HL-60/S4 treated with retinoic acid at 250 ng/mL for 4 days and 3 days (cell line): ENCODE results near the gene RHOB.

Source experiments
- in situ Hi-C: fragments of 300-500 bp; cut with MboI; formaldehyde crosslinking; loops from 2 replicates; pipeline ENCODE4 v1.7.0; 2022; ENCODE audit warnings: low sequenced_read_pairs

RHOB gene

DNA sequence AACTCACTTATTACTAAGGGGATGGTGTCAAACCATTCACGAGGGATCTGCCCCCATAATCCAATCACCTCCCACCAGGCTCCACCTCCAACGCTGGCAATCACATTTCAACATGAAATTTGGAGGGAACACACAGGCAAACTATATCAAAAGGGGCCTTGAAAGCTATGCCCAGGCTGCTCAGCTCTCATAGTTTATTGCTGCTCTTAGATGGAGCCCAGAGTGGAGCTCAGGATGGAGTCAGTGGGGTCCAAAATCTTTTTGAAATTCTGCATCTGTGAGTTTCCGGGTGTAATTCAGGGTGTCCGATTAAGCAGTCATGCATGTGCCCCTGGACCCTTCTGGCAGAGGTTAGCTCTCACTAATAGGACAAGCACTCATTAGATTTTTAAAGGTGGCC lies 24.3 kb downstream of the RHOB start:
- in situ Hi-C loops, result no loop called here

DNA sequence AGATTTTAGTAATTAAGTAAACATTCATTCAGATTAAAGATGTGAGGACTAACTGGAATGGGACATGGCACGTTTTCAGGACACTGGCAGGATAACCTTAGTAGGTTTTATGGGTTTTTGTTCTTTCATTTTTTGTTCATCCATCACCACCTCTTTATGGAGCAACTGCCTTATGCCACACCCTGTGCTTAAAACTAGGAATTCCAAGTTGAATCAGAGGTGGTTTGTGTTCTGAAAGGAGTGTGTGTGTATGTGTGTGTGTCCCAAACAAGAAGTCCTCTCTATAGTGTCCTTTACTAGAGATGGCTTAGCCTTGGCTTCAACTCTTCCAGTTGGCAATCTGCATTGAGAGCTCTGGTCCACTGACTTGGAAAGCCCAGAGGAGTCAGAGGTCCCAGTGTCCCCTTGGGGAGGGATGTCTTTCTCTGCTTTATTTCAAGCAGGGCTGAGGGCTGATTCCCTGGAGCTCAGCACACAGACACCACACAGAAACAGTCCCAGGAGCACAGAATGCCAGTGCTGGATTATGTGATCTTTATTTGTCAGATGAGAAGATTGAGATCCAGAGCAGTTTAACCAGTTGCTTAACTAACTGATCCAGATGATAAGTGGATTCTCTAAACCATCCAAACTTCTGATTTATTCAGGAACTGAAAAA lies 25.2 kb downstream of the RHOB start:
- in situ Hi-C loops, result no loop called here

DNA sequence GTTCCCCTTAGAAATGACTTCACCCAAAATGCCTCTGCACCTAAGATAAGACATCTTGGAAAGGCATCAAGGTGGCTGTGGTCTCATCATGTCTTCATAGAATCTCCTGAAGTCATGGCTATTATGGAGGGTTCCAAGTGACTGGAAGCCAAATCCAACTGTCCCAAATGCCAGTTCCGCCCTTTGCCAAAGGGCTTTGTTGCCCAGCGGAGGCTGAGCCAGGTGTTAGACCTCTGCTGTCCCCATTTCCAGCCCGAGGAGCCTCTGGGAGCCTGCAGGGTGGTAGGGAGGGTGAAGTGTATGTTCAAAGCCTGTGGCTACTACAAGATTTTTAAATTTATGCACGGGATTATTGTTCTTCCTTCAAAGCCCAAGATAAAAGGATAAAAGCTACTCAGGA lies 25.7 kb downstream of the RHOB start:
- in situ Hi-C loops, result no loop called here

DNA sequence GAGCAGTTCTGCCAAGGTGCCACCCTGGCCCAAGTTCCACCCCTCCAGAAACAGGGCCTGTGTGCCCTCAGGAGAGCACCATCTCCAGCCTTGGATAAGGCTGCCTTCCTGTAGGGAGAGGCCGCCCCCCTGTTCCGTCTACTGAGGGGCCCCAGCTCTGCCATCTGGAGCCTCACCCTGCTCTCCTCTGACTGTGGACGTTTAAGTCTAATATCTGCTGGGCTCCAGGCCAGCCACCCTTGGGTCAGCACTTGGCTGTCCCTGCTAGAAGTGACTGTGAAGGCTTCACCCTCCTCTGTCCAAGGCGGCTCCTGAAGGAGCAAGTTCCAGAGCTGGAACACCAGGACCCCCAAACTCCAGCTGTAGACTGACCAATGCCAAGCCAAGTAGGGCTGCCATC lies 26.3 kb downstream of the RHOB start:
- in situ Hi-C loops, result no loop called here

DNA sequence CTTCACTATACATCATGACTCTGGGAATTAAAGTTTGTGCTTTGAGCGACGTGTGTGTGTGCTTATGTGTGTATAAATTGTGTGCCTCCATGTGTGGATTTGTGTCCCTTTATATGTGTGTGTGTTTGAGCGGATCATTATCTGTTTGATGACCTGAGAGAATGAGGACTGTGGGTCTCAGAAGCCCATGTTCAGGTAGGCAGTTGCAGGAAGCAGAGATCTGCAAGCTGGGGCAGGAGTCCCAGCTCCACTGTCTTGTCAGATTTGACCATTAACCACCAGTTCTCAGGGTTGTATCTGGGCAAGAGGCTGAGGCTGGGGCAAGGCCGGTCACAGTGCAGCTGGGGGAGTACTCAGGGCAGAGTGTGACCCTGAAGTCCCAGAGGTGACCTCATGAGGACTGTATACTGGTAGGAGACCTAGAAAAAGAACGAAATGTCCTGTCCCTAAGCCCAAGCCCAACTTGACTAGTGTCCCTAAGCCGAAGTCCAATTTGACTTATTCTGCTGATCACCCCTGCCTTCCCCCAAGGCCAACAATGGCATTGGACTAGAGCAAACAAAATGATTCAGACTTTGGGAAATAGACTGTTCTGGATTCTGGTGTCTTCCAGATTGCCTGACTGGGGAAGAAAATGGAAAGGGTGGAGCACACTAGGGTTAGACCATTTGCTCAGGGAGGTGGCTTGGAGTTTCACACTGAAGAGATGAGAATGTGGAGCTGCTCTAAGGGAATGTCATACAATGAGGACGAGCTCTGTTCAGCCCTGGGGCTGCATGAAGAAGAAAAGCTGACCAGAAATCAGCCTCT lies 28.1 kb downstream of the RHOB start:
- in situ Hi-C loops, result no loop called here

DNA sequence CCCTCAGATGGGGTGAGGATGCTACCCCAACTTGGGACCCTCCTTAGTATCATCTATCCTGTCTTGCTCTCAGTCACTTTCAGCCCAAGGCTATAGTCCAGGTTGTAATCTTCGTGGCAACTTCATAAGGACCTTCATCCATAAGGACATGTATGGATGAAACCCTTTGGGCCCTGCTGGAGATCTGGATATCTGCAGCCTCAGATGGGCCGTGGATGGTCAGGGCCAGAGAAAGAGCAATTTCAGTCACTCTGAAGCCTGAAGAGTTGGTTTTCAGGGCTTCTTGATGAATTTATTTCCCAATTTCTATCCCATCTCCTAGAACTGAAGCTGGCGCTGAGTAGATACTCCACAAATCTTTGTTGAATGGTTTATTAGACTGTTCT lies 28.7 kb downstream of the RHOB start:
- in situ Hi-C loops, result no loop called here

DNA sequence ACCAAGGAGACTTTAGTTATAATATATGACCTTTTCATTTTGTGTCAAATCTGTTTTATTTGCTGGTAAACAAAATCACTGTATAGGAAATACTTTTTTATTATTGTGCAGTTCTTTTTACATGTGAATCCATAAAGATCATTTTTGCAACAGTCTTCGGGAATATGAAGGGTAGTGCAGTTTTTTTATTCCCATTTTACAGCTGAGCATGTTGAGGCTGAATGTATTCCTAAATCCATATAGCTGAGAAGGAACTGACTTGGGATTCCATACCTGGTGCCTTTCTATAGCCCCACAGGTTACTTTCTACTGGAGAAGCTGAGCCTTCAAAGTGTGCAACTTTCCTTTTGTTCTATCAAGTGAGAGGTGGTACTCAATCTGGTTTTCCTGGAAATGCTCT lies 29.6 kb downstream of the RHOB start:
- in situ Hi-C loops, result no loop called here

DNA sequence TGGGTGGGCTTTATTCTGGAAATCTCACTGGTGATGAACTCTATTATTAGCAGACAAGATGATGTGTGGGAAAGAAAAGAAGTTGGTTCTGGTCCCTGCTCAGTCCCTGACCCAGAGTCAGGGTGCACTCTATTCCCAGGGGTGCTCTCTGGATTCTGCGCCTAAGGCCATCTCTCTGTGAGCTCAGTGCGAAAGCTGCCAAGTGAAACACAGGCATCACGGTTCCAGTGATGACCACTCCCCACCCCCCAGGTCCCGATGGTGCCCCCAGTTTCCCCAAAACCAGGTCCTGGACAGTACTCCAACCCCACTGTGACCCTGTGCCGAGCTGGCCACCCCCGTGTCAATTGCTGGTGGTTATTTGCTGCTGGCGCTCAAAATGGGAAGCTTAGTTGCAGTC lies 30.1 kb downstream of the RHOB start:
- in situ Hi-C loops, result no loop called here

DNA sequence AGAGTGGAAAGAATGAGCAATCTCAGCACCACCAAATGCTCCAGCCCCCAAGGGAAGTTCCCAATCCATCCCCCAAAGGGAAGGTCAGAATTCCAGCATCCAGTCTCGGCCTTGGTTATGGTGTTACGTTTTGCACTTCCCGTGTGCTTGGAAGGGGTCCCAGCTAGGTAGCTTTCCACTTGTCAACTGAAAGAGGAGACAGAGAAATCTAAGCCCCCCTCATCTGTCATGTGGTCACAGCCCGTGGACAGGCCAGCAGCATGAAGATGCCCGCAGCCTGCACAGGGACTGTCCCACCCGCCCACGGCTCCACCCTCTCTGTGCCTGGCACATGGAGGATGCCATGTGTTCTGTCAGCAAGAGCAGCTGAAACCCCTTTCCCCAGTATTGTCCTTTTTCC lies 32.1 kb downstream of the RHOB start:
- in situ Hi-C loops, result no loop called here

DNA sequence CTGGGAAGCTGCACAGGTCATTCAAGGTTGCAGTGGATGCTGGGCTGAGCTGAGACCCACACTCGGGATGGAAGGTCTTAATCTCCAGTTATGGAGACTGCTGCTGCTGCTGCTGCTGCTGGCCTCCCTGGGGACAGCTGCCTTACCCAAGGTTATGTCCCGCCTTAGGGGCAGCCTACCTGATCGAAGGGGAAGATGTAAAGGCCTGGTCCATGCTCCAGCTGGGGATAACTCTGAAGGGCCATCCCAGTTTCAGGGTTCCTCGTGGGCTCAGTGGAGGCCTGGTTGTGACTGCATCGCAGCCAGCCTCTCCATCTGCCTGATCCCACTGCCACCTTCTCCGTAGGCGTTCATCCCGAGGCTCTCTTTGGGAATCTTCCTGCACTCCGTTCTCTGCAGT lies 33.0 kb downstream of the RHOB start:
- in situ Hi-C loops, result no loop called here

DNA sequence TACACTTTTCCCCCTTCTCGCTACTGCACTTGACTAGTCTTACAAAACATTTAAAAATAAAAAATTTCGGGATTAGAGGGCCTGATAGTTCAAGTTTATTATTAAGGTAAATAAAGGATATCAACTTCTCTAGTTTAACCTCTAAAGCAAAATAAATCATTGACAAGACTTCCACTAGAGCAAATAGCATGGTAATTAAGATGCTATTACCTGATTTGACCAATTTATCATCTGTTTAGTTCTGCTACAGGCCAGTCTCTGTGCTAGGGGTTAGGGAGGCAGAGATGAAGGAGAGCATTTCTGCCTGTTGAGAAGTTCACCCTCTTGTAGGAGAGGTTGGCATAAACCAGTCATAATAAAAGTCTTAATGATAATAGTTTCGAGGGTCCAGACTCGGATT lies 34.0 kb downstream of the RHOB start:
- in situ Hi-C loops, result no loop called here

DNA sequence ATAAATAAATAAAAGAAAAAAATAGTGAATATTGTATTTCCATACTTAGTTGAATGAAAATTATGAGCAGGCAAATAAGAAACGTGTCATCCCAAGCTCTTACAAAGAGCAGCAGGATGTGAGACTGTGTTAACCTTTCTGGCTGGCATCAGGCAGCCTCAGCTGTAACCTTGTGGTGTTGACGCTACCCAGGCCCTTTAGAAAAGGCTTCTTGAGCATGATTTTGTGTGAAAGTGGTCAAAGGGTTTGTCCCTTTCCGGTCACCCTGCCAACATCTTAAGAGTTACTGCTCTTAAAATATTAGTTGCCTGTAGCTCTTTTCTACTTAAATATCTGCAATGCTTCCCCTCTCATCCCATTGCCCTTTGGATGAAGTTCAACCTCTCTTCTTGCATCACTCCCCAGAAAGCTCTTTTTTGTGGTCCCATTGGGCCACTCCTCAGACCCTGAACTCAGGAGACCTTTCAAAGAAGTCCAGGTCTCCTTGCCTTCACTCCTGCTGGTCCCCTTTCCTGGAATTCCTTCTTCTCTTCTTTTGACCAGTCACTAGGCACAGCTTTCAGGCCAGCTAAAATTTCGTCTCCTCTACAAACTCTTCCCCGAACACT lies 35.0 kb downstream of the RHOB start:
- in situ Hi-C loops, result no loop called here

DNA sequence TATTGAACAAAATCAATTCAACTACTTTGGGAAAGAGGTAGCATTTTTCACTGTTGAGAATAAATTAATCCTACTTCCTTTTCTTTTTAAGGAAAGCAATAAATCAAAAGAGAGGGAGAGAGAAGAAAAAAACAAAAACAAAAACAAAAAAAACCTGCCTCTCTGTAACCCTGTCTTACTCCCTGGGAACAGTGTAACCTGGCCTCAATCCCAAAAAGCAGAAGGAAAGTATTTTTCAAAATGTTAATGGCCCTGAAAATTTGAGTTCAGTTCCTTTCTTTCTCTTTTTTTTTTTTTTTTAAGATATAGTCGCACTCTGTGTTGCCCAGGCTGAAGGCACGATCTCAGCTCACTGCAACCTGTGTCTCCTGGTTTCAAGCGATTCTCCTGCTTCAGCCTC lies 35.9 kb downstream of the RHOB start:
- in situ Hi-C loops, result no loop called here

DNA sequence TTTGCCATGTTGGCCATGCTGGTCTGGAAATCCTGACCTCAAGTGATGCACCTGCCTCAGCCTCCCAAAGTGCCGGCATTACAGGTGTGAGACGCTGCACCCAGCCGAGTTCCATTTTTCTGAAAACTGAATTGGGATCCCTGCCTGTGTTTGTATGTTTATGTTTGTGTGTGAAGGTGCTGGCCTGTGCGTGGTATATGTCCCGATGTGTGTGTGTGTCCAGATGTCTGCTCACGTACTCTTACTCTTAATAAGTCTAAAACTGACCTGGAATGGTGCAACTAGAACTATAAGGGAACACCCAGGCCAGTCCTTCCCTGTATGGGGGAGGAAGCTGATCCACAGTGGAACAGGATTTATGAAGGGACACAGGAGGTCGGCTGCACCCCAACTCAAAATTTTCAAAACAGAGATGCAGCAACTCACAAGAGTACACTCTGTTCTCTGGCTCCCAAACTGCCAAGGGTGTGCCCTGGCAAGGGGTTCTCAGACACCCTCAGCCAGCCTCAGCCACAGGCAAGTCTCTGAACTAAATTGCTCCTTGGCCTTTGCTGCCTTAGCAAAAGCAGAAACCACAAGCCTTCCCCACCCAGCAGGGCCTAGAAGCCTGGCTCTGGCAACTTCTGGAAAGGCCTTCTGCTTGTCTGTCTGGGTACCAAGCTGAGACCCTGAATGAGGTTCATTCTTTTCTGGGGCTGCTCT lies 36.5 kb downstream of the RHOB start:
- in situ Hi-C loops, result no loop called here

DNA sequence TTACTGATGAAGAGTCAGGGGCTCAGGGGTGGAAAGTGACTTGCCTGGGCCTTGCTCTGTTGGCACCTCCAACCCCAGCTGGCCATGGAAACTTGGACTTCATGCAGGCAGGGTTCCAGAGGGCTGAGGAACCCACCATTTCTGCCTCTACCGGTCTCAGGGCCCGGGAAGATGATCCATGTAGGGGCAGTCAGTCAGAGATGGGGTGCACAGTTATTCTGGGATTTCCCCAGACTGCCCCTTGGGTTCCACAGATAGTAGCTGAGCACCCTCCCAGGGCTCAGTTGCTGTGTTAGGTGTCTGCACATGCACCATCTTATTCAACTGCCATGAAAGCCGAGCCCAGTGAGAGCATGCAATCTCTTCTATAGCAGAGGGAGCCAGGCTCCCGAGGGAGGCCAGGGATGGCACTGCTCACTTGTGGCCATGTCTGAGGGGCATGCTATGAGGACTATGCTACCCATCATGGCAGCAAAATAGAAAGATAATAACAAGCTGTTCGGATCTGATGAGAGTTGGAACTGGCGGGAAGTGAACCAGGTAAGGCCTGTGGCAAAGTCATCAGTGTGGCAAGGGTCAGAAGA lies 37.3 kb downstream of the RHOB start:
- in situ Hi-C loops, result no loop called here

DNA sequence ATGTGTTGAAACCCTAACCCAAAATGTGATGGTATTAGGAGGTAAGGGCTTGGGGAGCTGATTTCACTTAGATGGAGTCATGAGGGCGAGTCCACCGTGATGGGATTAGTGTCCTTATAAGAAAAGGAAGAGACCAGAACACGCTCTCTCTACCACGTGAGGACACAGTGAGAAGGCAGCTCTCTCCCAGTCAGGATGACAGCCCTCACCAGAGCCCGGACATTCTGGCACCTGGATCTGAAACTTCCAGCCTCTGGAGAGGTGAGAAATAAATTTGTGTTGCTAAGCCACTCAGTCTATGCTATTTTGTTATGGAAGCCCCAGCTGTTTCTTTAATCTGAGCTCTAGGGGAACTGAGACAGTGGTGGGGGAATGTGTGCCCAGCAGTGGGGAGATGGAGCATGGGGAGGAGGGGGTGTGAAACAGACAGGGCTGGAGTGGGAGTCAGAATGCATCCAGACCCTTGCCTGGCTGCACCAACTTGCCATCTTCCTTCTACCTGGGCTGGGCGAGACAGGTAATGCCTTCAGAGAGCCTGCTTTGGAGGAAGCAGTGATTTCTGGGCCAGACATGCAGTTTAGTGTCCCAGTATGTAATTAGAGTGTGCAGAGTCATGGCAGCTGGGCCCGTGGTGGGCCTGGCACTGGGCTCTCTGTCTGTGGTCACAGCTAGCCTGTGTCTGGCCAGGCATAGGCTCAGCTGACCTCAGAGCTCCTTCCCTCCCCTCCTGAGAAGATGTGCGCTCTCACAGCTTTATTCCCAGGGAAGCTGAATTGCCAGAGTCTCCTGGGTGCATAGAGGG lies 38.1 kb downstream of the RHOB start:
- in situ Hi-C loops, result no loop called here

DNA sequence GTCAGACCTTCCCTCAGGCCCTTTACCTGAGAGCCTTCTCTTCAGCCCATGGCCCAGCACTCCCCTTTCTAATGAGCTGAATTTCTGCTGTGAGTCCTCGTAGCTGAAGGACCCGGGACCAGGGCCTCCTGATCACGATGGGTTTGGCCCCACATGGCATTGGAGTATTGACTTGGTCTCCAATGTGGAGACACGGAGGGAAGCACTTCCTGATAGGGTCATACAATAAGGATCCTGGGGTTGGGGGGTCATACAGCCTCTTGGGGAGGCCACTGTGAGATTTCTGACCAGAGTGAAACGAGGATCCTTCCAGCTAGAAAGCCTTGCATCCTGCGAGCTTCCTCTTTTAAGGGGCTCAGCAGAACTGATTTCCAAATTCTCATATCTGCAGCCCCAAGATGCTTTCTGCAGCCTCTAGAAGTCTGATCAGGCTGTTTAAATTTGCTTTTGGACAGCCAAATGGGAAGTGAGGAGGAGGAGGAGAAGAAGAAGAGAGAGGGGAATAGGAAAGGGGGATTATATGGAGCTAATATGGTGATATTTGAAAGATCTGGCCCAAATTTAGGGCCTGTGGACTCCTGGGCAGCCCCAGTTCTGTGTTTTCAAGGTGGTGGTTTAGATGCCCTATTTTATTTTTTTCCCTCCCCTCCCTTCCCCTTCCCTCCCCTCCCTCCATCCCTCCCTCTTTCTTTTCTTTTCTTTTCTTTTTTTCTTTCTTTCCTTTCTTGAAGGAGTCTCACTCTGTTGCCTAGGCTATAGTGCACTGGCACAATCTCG lies 38.9 kb downstream of the RHOB start:
- in situ Hi-C loops, result no loop called here

DNA sequence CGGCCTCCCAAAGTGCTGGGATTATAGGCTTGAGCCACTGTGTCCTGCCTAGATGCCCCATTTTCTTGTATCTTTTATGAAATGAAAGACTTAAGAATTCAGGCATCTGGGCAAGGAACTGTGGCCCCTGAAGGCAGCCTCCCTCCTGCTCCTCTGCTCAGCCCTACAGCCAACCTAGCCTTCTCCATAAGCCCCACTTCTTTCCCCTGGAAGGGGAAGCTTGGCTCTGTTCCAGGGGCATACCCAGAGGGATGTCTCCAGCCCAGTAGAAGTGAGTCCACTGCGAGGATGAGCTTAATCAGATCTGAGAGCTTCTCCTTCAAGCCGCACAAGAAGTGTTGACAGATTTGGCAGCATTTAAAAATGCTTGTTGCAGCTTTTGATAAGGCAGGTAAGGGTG lies 39.7 kb downstream of the RHOB start:
- in situ Hi-C loops, result no loop called here

DNA sequence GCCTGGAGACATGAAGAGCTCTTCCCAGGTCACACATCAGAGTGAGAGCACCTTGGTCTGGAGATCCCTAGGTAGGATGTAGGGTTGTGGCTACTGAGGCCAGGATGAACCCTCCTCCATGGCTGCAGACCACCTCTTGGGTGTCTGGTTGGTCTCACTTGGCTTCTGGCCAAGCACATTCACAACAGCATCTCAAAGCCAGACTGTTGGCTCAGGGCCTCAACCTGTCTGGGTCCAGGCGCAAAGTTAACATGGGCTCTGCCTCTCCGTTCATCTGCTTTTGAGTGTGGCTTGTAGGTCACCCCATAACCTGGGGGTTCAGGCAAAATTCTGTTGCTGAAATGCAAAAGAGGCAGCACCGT lies 40.1 kb downstream of the RHOB start:
- in situ Hi-C loops, result no loop called here
